Endothelial cell of umbilical vein (primary cell): ENCODE data around the gene CPNE8. TPM values are rescaled to one million over a fixed set of nuclear protein-coding genes. Genes with fewer than 3 reads are reported as not detected.

ENCODE experiments used
- BruUV-seq: library from RNA; stranded (reverse); fragments of 400-500 nt; replicated peaks from 2 replicates; lab custom pipeline; 2021; lab: Mats Ljungman, UMichigan
- CTCF ChIA-PET: fragments of 300-600, 350-600 bp; sonication (Branson Sonifier 250); formaldehyde crosslinking; loops from one replicate; lab custom pipeline; 2021; ENCODE audit warnings: antibody characterized with exemption, inconsistent platforms; lab: Charles Lee
- POLR2A ChIA-PET: fragments of 300-600, 350-600 bp; sonication (Branson Sonifier 250); formaldehyde crosslinking; loops from one replicate; lab custom pipeline; 2021; ENCODE audit warnings: antibody characterized with exemption, inconsistent platforms; lab: Charles Lee
- DNase-seq: peaks from one replicate; pipeline ENCODE4 v3.0.0-alpha.2; 2011; ENCODE audit warnings: low read depth, low spot score
- FAIRE-seq: peaks from 2 replicates; lab custom pipeline; 2011; peaks lifted over from hg19 to GRCh38; lab: Jason Lieb, UNC
- H2AFZ ChIP-seq: 2 replicates; pipeline ENCODE4 v1.6.0; 2012; ENCODE audit warnings: low read depth, low read length, control low read depth, inconsistent platforms
- H3K27ac ChIP-seq: 2 replicates; pipeline ENCODE4 v1.5.1; 2011; ENCODE audit warnings: low read depth, mild to moderate bottlenecking, control low read depth, low read length, moderate library complexity; ENCODE audit not compliant: insufficient read depth
- H3K27me3 ChIP-seq, 2 experiments: 2 replicates each; pipeline versions ENCODE4 v1.6.0 to v1.6.1; 2011; ENCODE audit warnings: low read length in 2 of 2, mixed read lengths in 1 of 2; ENCODE audit not compliant: control insufficient read depth in 2 of 2, insufficient read depth in 2 of 2
- H3K36me3 ChIP-seq, 2 experiments: 2 replicates in 1 of 2; 3 replicates in 1 of 2; pipeline ENCODE4 v1.5.1; 2011; ENCODE audit warnings: low read length in 2 of 2, mild to moderate bottlenecking in 1 of 2, moderate library complexity in 1 of 2; ENCODE audit not compliant: control insufficient read depth in 2 of 2, insufficient read depth in 2 of 2; ENCODE audit errors: extremely low read depth in 1 of 2
- H3K4me1 ChIP-seq: 3 replicates; pipeline ENCODE4 v1.5.1; 2011; ENCODE audit warnings: mild to moderate bottlenecking, low read length; ENCODE audit not compliant: control insufficient read depth, insufficient read depth; ENCODE audit errors: extremely low read depth
- H3K4me2 ChIP-seq: 2 replicates; pipeline ENCODE4 v1.6.1; 2011; ENCODE audit warnings: low read length, control low read depth, mixed read lengths; ENCODE audit not compliant: insufficient read depth
- H3K4me3 ChIP-seq, 3 experiments: fragments of 200-600 bp in 1 of 3; sonication (generic), shearing (Covaris generic) in 1 of 3; replicated peaks in 1 of 3; 2 replicates each; pipeline ENCODE4 v1.5.1; 2011 to 2016; ENCODE audit warnings: control low read depth in 3 of 3, low read length in 3 of 3, mild to moderate bottlenecking in 2 of 3, inconsistent platforms in 1 of 3, low read depth in 1 of 3, moderate library complexity in 1 of 3; ENCODE audit not compliant: insufficient read depth in 1 of 3
- H3K79me2 ChIP-seq: 2 replicates; pipeline ENCODE4 v1.6.0; 2012; ENCODE audit warnings: low read length, inconsistent platforms; ENCODE audit not compliant: control insufficient read depth, insufficient read depth
- H3K9ac ChIP-seq: replicated peaks from 2 replicates; pipeline ENCODE3; 2011; ENCODE audit warnings: low read length, control low read depth; ENCODE audit not compliant: insufficient read depth; ENCODE audit errors: extremely low read depth
- H3K9me1 ChIP-seq: replicated peaks from 3 replicates; pipeline ENCODE4 v1.6.0; 2011; ENCODE audit warnings: mild to moderate bottlenecking, low read length; ENCODE audit not compliant: control insufficient read depth, insufficient read depth; ENCODE audit errors: extremely low read depth
- H3K9me3 ChIP-seq: replicated peaks from 2 replicates; pipeline ENCODE4 v1.5.1; 2012; ENCODE audit warnings: low read length, inconsistent platforms; ENCODE audit not compliant: control insufficient read depth, insufficient read depth
- H4K20me1 ChIP-seq: replicated peaks from 2 replicates; pipeline ENCODE3; 2011; ENCODE audit warnings: mild to moderate bottlenecking, low read length; ENCODE audit not compliant: control insufficient read depth, insufficient read depth; ENCODE audit errors: extremely low read depth
- CTCF ChIP-seq, 2 donors: IDR thresholded peaks; 1 replicate in 1 of 2; 2 replicates in 1 of 2; pipeline ENCODE4 v1.5.1; 2011; ENCODE audit warnings: low read length in 2 of 2, mild to moderate bottlenecking in 2 of 2, moderate library complexity in 2 of 2, control low read depth in 1 of 2, inconsistent platforms in 1 of 2, low read depth in 1 of 2; ENCODE audit not compliant: insufficient read depth in 1 of 2; ENCODE audit errors: extremely low read depth in 1 of 2
- EZH2 ChIP-seq: IDR thresholded peaks from 2 replicates; pipeline ENCODE4 v1.6.1; 2012; ENCODE audit warnings: borderline replicate concordance, low read depth, mild to moderate bottlenecking, moderate library complexity, low read length, inconsistent platforms; ENCODE audit not compliant: severe bottlenecking
- FOS ChIP-seq: IDR thresholded peaks from 2 replicates; pipeline ENCODE4 v1.6.1; 2011; ENCODE audit warnings: mild to moderate bottlenecking, low read length, moderate library complexity, borderline replicate concordance; ENCODE audit not compliant: insufficient read depth
- GATA2 ChIP-seq: IDR thresholded peaks from 2 replicates; pipeline ENCODE4 v1.7.0; 2011; ENCODE audit warnings: low read depth, mild to moderate bottlenecking, moderate library complexity, mixed read lengths, low read length; ENCODE audit not compliant: insufficient read length, insufficient read depth
- JUN ChIP-seq: IDR thresholded peaks from 2 replicates; pipeline ENCODE4 v1.6.1; 2011; ENCODE audit warnings: borderline replicate concordance, low read depth; ENCODE audit not compliant: insufficient read length, insufficient read depth
- MAX ChIP-seq: IDR thresholded peaks from 2 replicates; pipeline ENCODE4 v1.6.1; 2011; ENCODE audit not compliant: insufficient read depth, insufficient read length
- MYC ChIP-seq: IDR thresholded peaks from one replicate; pipeline ENCODE4 v1.6.1; 2011; ENCODE audit warnings: mild to moderate bottlenecking, low read depth, low read length
- POLR2A ChIP-seq: IDR thresholded peaks from 2 replicates; pipeline ENCODE4 v1.6.1; 2012; ENCODE audit warnings: low read depth, mild to moderate bottlenecking, control low read depth, low read length
- POLR2AphosphoS5 ChIP-seq: IDR thresholded peaks from 2 replicates; pipeline ENCODE4 v1.6.1; 2012; ENCODE audit warnings: low read depth, mild to moderate bottlenecking, control low read depth, low read length, moderate library complexity; ENCODE audit not compliant: insufficient read depth
- dilution Hi-C: fragments of 300-500 bp; cut with MboI; formaldehyde crosslinking; loops from one replicate; pipeline ENCODE4 v1.15.0; 2019; ENCODE audit warnings: low sequenced_read_pairs; ENCODE audit not compliant: extremely low pct_ligation_motif_present
- intact Hi-C: fragments of 100-400 bp; cut with micrococcal nuclease; formaldehyde crosslinking; loops from one replicate; pipeline ENCODE4 v1.10.0; 2022
- polyA plus RNA-seq, 4 experiments: library from polyadenylated mRNA; depleted of rRNA in 3 of 4; stranded (reverse) in 3 of 4; unstranded in 1 of 4; fragments of >200 nt; gene quantifications; 2 replicates each; pipeline versions ENCODE4 v1.2.1 to v1.2.3, GENCODE V29; 2011 to 2012; ENCODE audit warnings: missing spikeins in 1 of 4
- total RNA-seq: library from RNA; stranded (reverse); gene quantifications from 2 replicates; pipeline ENCODE4 v1.2.3, GENCODE V29; 2021

Gene CPNE8
- total and polyA plus RNA-seq, 2 donors (not counting 3 experiments of a cell fraction or from before 2014, with no cell fraction given): 4.4 to 13.7 TPM

- Histone ChIP-seq H3K27me3 (no peaks in the 10 kb centered on the region), H3K9me1 (no peaks in the 10 kb centered on the region), H3K4me3 (no peak overlapping the region), H3K79me2 (peaks cover 3% of the 10 kb centered on the region), H3K9me3 (no peaks in the 10 kb centered on the region), H3K36me3 (no peaks in the 10 kb centered on the region), H3K9ac (no peak overlapping the region), H4K20me1 (no peaks in the 10 kb centered on the region), H3K27ac (no peak overlapping the region), H2AFZ (no peak overlapping the region), H3K4me1 (peaks cover 2% of the 10 kb centered on the region), H3K4me2 (no peak overlapping the region)
- TF ChIP-seq MAX (no peak), POLR2A (no peak), EZH2 (no peak), POLR2AphosphoS5 (no peak), MYC (no peak), CTCF (IDR thresholded peaks at IDR 0.05; ENCODE audit: extremely low read depth in 1 of 2, insufficient read depth in 1 of 2, low read depth in 1 of 2, low read length in 2 of 2) (no peak), JUN (no peak), FOS (no peak), GATA2 (no peak)
- FAIRE-seq: no peak
- dilution Hi-C loops (no loop called here), intact Hi-C loops (no loop called here)
- CTCF ChIA-PET: interaction anchor here (1.7 kb wide), 1 partner anchor 19 kb away, joined by 3 read pairs; no protein-coding TSS in a partner anchor
- DNase-seq: no peak
- BruUV-seq: no TSS peak
- POLR2A ChIA-PET: no interaction called here
Measured at GRCh38 chr12:38884666-38885065, 20.7 kb downstream of the CPNE8 start.
